NOMO-1 treated with DMSO at 0.1 percent for 48 hours (cell line): ENCODE results near the gene TIMM17A.
A peak's percentile ranks its signal among the peaks of the same experiment; 100 is the strongest.
"Not testable (repeated sequence)": the region's sequence is repeated elsewhere in the genome, so short reads cannot be mapped to it uniquely, and the experiment has no call there.

Experiments
- DNase-seq: peaks from one replicate; lab custom pipeline; 2025; ENCODE audit not compliant: unreplicated experiment; lab: John Stamatoyannopoulos, UW

The TIMM17A gene

GRCh38 chr1:201939574-201939973 lies 15.7 kb upstream of the TIMM17A start:
- no peak for DNase-seq

- DNase-seq: not testable (repeated sequence)
Measured at GRCh38 chr1:201940316-201940715, 15.0 kb upstream of the TIMM17A start.

- no peak for DNase-seq
Measured at GRCh38 chr1:201941420-201942128, 13.7 kb upstream of the TIMM17A start.

GRCh38 chr1:201942129-201942495 lies 13.2 kb upstream of the TIMM17A start:
- DNase-seq: no peak

GRCh38 chr1:201944002-201944401 lies 11.3 kb upstream of the TIMM17A start:
- no peak for DNase-seq

- DNase-seq: no peak
Measured at GRCh38 chr1:201944639-201945038, 10.7 kb upstream of the TIMM17A start.

GRCh38 chr1:201945157-201945556 lies 10.1 kb upstream of the TIMM17A start:
- DNase-seq: no peak

- no peak for DNase-seq
Measured at GRCh38 chr1:201945863-201946223, 9.5 kb upstream of the TIMM17A start.

- DNase-seq: no peak
Measured at GRCh38 chr1:201946224-201946908, 8.9 kb upstream of the TIMM17A start, which contains the start of gene LMOD1. Gene LMOD1, minus strand, starts transcription at chr1:201946548. Its CDS starts 208 bp downstream, at chr1:201946340.

- no peak for DNase-seq
Measured at GRCh38 chr1:201947697-201948008, 7.7 kb upstream of the TIMM17A start.

GRCh38 chr1:201949491-201949890 lies 5.8 kb upstream of the TIMM17A start:
- no peak for DNase-seq

- no peak for DNase-seq
Measured at GRCh38 chr1:201954263-201955008, 867 bp upstream of the TIMM17A start.

GRCh38 chr1:201955729-201956143 lies 433 bp downstream of the TIMM17A start:
- peak; percentile 53 for DNase-seq

- DNase-seq: no peak
Measured at GRCh38 chr1:201958348-201958747, 3.0 kb downstream of the TIMM17A start.

- DNase-seq: not testable (repeated sequence)
Measured at GRCh38 chr1:201962382-201962781, 7.1 kb downstream of the TIMM17A start.

- no peak for DNase-seq
Measured at GRCh38 chr1:201964261-201964660, 9.0 kb downstream of the TIMM17A start.

GRCh38 chr1:201966171-201966570 lies 10.9 kb downstream of the TIMM17A start:
- DNase-seq: no peak

GRCh38 chr1:201968202-201968925 lies 13.1 kb downstream of the TIMM17A start:
- DNase-seq: no peak

- no peak for DNase-seq
Measured at GRCh38 chr1:201970334-201971159, 15.2 kb downstream of the TIMM17A start.

- peak; percentile 42 for DNase-seq
Measured at GRCh38 chr1:201982082-201982622, 26.8 kb downstream of the TIMM17A start.
